ENCODE results near the gene PLCG1. TPM values are rescaled to one million over a fixed set of nuclear protein-coding genes. Genes with fewer than 3 reads are reported as not detected.
A peak's percentile ranks its signal among the peaks of the same experiment; 100 is the strongest.

PLCG1 gene
- 100 to 1,000 TPM in 3 of 4 donors, 10 to 100 TPM in 1; 93.0 to 357 (median 191) TPM for total RNA-seq

DNA sequence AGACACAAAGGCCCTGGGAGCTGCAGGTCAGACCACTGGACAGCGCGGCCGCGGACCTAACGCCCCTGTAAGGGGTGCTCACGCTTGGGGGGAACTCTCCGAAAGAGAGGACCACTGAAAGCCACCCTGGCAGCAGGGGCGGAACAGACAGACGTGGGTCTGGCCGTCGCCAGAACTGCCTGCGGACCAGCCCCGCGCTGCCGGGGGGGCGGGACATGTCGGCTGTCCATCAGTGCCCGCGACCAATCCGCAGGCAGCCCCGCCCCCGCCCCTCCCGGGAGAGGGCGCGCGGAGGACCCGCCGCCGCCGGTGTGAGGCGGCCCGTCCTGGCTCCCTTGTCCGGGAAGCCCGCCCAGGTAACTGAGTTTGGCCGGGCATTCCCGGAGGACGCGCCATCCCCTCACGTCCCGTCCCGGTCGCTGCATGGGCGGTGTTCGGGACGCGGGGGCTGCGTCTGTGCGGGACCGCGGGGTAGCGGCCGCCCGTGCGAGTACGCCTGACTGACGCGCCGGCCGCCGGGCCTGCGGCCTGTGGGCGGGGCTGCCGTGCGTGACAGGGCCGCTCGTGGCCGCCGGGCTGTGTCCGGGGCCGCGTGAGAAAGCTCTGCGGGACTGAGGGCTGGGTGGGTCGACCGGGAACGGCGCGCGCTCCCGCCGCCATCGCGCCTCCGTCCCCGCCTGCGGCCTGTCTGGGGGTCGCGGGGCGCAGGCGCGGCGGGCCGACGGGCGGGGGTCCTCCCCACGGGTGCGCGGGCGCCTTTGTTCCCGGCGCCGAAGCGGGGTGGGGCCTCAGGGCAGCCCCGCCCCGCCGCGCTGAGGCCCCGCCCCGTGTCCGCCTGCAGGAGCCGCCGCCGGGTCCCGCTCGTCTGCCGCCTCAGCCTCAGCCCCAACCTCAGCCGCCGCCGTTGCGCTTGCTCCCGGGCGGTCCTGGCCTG lies at the start of gene PLCG1:
PLCG1 (plus strand) TSS at position 864 of the 934 bp plus-strand sequence. CDS start 99 bp downstream, outside the sequence.
- no peaks in the 10 kb centered on the region for H3K36me3 ChIP-seq
- peak; percentile 91 to 95 (median 95) for DNase-seq
- H3K4me3 ChIP-seq = peak within 1 kb of the TSS; percentile 92 to 96 (median 94)
- peak within 1 kb of the TSS; percentile 94 to 99 (median 96) for H3K27ac ChIP-seq
- TF ChIP-seq, protein P1, sequence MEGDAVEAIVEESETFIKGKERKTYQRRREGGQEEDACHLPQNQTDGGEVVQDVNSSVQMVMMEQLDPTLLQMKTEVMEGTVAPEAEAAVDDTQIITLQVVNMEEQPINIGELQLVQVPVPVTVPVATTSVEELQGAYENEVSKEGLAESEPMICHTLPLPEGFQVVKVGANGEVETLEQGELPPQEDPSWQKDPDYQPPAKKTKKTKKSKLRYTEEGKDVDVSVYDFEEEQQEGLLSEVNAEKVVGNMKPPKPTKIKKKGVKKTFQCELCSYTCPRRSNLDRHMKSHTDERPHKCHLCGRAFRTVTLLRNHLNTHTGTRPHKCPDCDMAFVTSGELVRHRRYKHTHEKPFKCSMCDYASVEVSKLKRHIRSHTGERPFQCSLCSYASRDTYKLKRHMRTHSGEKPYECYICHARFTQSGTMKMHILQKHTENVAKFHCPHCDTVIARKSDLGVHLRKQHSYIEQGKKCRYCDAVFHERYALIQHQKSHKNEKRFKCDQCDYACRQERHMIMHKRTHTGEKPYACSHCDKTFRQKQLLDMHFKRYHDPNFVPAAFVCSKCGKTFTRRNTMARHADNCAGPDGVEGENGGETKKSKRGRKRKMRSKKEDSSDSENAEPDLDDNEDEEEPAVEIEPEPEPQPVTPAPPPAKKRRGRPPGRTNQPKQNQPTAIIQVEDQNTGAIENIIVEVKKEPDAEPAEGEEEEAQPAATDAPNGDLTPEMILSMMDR (IDR thresholded peaks at IDR 0.05) = peak in 3 of 6 experiments; percentile 8 to 23 (median 14)
- peak; percentile 72 to 77 for TF ChIP-seq POLR2A (IDR thresholded peaks at IDR 0.05)
- H3K9me3 ChIP-seq = no peaks in the 10 kb centered on the region
- no peaks in the 10 kb centered on the region for H3K27me3 ChIP-seq
- peaks cover 3 to 42% (median 12%) of the 10 kb centered on the region in 4 donors for H3K4me1 ChIP-seq

DNA sequence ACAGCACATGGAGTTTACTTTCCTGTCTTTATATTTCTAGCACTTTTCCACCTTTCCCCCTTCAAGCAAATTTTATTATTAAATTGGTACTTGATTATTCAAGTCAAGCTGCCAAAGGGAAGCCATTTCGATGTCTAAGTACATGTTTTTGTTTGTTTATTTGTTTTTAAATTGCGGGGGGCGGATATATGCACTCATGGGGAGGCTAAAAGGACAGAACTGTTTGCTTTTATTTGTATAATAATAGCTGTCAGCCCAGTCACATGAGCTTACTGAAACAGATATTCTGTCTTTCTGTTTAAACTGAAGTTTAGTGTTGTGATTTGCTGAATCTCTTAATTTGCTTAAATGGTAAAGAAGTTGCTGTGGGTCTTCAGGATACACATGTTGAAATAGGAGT lies 49.6 kb upstream of the PLCG1 start:
- Histone ChIP-seq H3K4me1 (peaks cover 0 to 9% (median 1%) of the 10 kb centered on the region in 4 donors), H3K36me3 (peaks cover 0 to 43% (median 0%) of the 10 kb centered on the region in 3 donors), H3K9me3 (no peaks in the 10 kb centered on the region), H3K27me3 (no peaks in the 10 kb centered on the region), H3K4me3 (no peak overlapping the region), H3K27ac (no peak overlapping the region)
- TF ChIP-seq, protein P1 (IDR thresholded peaks at IDR 0.05) = no peak
- TF ChIP-seq POLR2A (IDR thresholded peaks at IDR 0.05) = no peak
- no peak for DNase-seq

DNA sequence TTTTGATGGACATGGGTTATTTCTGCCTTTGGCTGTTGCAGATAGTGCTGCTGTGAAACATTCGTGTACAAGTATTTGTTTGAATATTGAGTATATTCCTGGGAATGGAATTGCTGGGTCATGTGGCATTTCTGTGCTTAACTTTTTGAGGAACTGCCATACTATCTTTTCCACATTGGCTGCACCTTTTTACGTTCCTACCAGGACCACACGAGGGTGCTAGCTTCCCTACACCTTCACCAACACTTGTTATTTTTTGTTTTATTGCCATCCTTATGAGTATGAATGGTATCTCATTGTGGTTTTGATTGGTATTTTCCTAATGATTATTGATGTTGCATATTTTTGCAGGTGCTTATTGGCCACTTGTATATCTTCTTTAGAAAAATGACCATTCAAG lies 47.8 kb upstream of the PLCG1 start:
- no peak for DNase-seq
- Histone ChIP-seq H3K4me1 (peaks cover 0 to 9% (median 1%) of the 10 kb centered on the region in 4 donors), H3K27ac (no peak overlapping the region), H3K27me3 (no peaks in the 10 kb centered on the region), H3K36me3 (peaks cover 0 to 43% (median 0%) of the 10 kb centered on the region in 3 donors), H3K4me3 (no peak overlapping the region), H3K9me3 (no peaks in the 10 kb centered on the region)
- TF ChIP-seq, protein P1 (IDR thresholded peaks at IDR 0.05) = no peak
- no peak for TF ChIP-seq POLR2A (IDR thresholded peaks at IDR 0.05)

DNA sequence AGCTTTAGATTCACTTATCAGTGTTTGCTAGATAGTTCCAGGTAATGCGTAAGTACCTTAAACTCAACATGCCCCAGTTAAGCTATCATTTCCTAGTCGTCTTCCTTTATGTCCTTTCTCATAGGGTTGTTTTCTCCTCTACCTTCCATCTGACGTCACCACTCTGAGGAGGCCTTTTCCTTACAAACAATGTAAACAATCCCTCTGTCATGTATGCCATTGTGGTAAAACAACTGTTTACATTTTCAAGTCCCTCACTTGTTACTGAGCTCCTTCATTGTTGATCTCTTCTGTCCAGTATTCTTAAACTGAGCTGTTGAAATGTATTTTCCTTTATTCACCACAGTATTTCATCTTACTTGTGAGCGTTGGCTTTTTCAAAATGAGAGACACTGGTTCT lies 45.4 kb upstream of the PLCG1 start:
- Histone ChIP-seq H3K9me3 (no peaks in the 10 kb centered on the region), H3K4me3 (no peak overlapping the region), H3K4me1 (peaks cover 0 to 2% (median under 1%) of the 10 kb centered on the region in 4 donors), H3K27me3 (no peaks in the 10 kb centered on the region), H3K27ac (no peak overlapping the region), H3K36me3 (peaks cover 0 to 52% (median 0%) of the 10 kb centered on the region in 3 donors)
- DNase-seq = no peak
- TF ChIP-seq, protein P1 (IDR thresholded peaks at IDR 0.05) = no peak
- TF ChIP-seq POLR2A (IDR thresholded peaks at IDR 0.05) = no peak

DNA sequence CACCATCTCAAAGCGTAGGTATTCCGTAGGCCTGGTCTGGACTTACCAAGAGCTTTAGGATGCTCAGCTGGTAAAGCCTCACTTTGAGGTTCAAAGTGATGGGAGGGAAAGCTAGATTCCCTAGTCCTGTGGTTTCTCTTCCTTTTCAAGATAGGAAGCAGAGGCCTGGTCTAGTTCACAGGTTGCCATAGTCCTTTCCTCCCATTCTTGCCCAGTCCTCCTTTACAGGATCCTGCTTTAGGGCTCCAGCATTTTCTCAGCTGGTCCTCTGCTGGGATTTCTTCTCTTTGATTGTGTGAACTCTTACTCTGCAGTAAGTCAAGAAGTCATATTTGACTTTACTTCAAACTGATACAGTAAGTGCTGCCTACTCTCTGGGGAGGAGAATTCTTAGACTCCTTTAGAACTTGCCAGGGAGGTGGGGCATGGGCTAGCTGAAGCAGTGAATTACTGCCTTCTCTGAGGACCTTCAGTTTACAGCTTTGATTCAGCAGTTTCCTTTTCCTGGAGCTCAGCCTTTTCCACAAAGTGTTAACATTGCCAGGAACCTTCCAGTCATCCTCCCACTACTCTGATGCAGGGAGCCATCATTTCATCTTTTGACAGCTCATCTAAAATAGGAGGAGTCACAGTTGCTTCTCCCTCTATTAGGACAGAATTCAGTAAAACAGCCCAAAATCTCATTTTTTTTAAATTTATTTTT lies 42.8 kb upstream of the PLCG1 start:
- no peak for TF ChIP-seq POLR2A (IDR thresholded peaks at IDR 0.05)
- TF ChIP-seq, protein P1 (IDR thresholded peaks at IDR 0.05) = no peak
- H3K27me3 ChIP-seq = no peaks in the 10 kb centered on the region
- H3K4me1 ChIP-seq = no peaks in the 10 kb centered on the region
- H3K36me3 ChIP-seq = peaks cover 0 to 70% (median 0%) of the 10 kb centered on the region in 3 donors
- no peak overlapping the region for H3K27ac ChIP-seq
- H3K9me3 ChIP-seq = no peaks in the 10 kb centered on the region
- no peak for DNase-seq
- H3K4me3 ChIP-seq = no peak overlapping the region
